K562 treated with DMSO at 1 percent for 4 hours (cell line): ENCODE data around the gene DCLK1. TPM values are rescaled to one million over a fixed set of nuclear protein-coding genes. Genes with fewer than 3 reads are reported as not detected.

Source experiments
- total RNA-seq: library from RNA; unstranded; fragments of 300-600 nt; gene quantifications from 2 replicates; pipeline ENCODE4 v1.2.3, GENCODE V29; 2022; ENCODE audit not compliant: insufficient read depth

DCLK1 gene
- not detected in 2 replicates for total RNA-seq

GRCh38 chr13:36131222-36131930 lies at the start of gene DCLK1:
Gene DCLK1, minus strand, starts transcription at chr13:36131382.

Other genes with a start within 250 kb of the DCLK1 start
- gene SOHLH2, start 83.2 kb upstream of the DCLK1 start, total RNA-seq: 2.8 and 3.5 TPM in 2 replicates
- gene CCDC169, start 166.4 kb upstream of the DCLK1 start, total RNA-seq: 1.9 and 4.0 TPM in 2 replicates
- gene SPART, start 215.0 kb upstream of the DCLK1 start, total RNA-seq: 16.0 and 20.5 TPM in 2 replicates